Muscle of leg (tissue), 11 donors: ENCODE measurements around the gene TAGAP. TPM values are rescaled to one million over a fixed set of nuclear protein-coding genes. Genes with fewer than 3 reads are reported as not detected.

ENCODE experiments used
- DNase-seq: peaks from one replicate; pipeline ENCODE4 v3.0.0; 2013
- H3K27ac ChIP-seq: one replicate; pipeline ENCODE4 v1.5.1; 2013; ENCODE audit warnings: mild to moderate bottlenecking, low read length, control low read depth
- H3K27me3 ChIP-seq: one replicate; pipeline ENCODE4 v1.6.1; 2013; ENCODE audit warnings: low read length; ENCODE audit not compliant: control insufficient read depth, insufficient read depth
- H3K36me3 ChIP-seq: one replicate; pipeline ENCODE4 v1.6.1; 2013; ENCODE audit warnings: low read length; ENCODE audit not compliant: control insufficient read depth, insufficient read depth
- H3K4me1 ChIP-seq: one replicate; pipeline ENCODE4 v1.6.1; 2013; ENCODE audit warnings: low read length; ENCODE audit not compliant: control insufficient read depth, insufficient read depth
- H3K4me3 ChIP-seq: one replicate; pipeline ENCODE4 v1.5.1; 2013; ENCODE audit warnings: low read length, control low read depth
- H3K9me3 ChIP-seq: replicated peaks from 2 replicates; pipeline ENCODE4 v1.6.1; 2013; ENCODE audit warnings: low read depth, low read length; ENCODE audit not compliant: control insufficient read depth
- WGBS: methylation state at CpG from one replicate; pipeline ENCODE4 v1.1.5; 2013; ENCODE audit warnings: missing lambda C conversion rate; ENCODE audit not compliant: insufficient coverage; 5-methylcytosine and 5-hydroxymethylcytosine counted together
- polyA plus RNA-seq, 8 donors: library from polyadenylated mRNA; unstranded; fragments of 120-200 nt; gene quantifications; one replicate each; pipeline versions ENCODE4 v1.2.1 to v1.2.3, GENCODE V29; 2013; ENCODE audit warnings: inconsistent platforms in 1 of 8, low replicate concordance in 1 of 8; ENCODE audit not compliant: insufficient read length in 8 of 8, insufficient read depth in 1 of 8
- total RNA-seq: library from RNA; stranded (reverse); fragments of 120-200 nt; gene quantifications from one replicate; pipeline ENCODE4 v1.2.4, GENCODE V29; 2013

TAGAP gene
- total and polyA plus RNA-seq, 9 donors: 0.66 to 1.7 (median 0.83) TPM

- no peak for DNase-seq
- no peaks in the 10 kb centered on the region for H3K9me3 ChIP-seq
- WGBS: 86% methylated on average over 6 of the region's 10 CpGs
- H3K4me3 ChIP-seq: no peak overlapping the region
- peak overlapping the region; percentile 37 for H3K27ac ChIP-seq
- H3K27me3 ChIP-seq: peaks cover 4% of the 10 kb centered on the region
- H3K4me1 ChIP-seq: peaks cover 3% of the 10 kb centered on the region
- no peaks in the 10 kb centered on the region for H3K36me3 ChIP-seq
Observed at GRCh38 chr6:159061805-159062563, 17.2 kb upstream of the TAGAP start.

GRCh38 chr6:159061146-159061545 lies 16.4 kb upstream of the TAGAP start:
- DNase-seq: no peak
- Histone ChIP-seq H3K36me3 (no peaks in the 10 kb centered on the region), H3K4me1 (peaks cover 3% of the 10 kb centered on the region), H3K9me3 (no peaks in the 10 kb centered on the region), H3K27me3 (peaks cover 4% of the 10 kb centered on the region), H3K27ac (no peak overlapping the region), H3K4me3 (no peak overlapping the region)
- WGBS: 89% methylated on average over 6 of the region's 7 CpGs

GRCh38 chr6:159059885-159060506 lies 15.2 kb upstream of the TAGAP start:
- DNase-seq: no peak
- no peaks in the 10 kb centered on the region for H3K36me3 ChIP-seq
- peaks cover 3% of the 10 kb centered on the region for H3K4me1 ChIP-seq
- H3K27ac ChIP-seq: no peak overlapping the region
- WGBS: 84% methylated on average over 2 of the region's 7 CpGs
- H3K27me3 ChIP-seq: peaks cover 4% of the 10 kb centered on the region
- no peak overlapping the region for H3K4me3 ChIP-seq
- no peaks in the 10 kb centered on the region for H3K9me3 ChIP-seq

GRCh38 chr6:159059141-159059540 lies 14.3 kb upstream of the TAGAP start:
- no CpG with 5 or more reads among the region's 3 CpGs for WGBS

GRCh38 chr6:159056899-159057298 lies 12.1 kb upstream of the TAGAP start:
- H3K9me3 ChIP-seq: no peaks in the 10 kb centered on the region
- H3K4me1 ChIP-seq: no peaks in the 10 kb centered on the region
- no peak for DNase-seq
- H3K4me3 ChIP-seq: no peak overlapping the region
- peaks cover 2% of the 10 kb centered on the region for H3K27me3 ChIP-seq
- 67% methylated on average over 3 of the region's 6 CpGs for WGBS
- no peak overlapping the region for H3K27ac ChIP-seq
- H3K36me3 ChIP-seq: no peaks in the 10 kb centered on the region

More at GRCh38 chr6:159059141-159059540, 14.3 kb upstream of the TAGAP start:
- no peaks in the 10 kb centered on the region for H3K36me3 ChIP-seq
- H3K4me3 ChIP-seq: no peak overlapping the region
- H3K4me1 ChIP-seq: peaks cover 3% of the 10 kb centered on the region
- no peak overlapping the region for H3K27ac ChIP-seq
- no peak for DNase-seq
- H3K27me3 ChIP-seq: peaks cover 4% of the 10 kb centered on the region
- no peaks in the 10 kb centered on the region for H3K9me3 ChIP-seq

- H3K27me3 ChIP-seq: peaks cover 2% of the 10 kb centered on the region
- 0% methylated on average over 1 of the region's 2 CpGs for WGBS
Observed at GRCh38 chr6:159056432-159056831, 11.6 kb upstream of the TAGAP start.

GRCh38 chr6:159056003-159056402 lies 11.2 kb upstream of the TAGAP start:
- Histone ChIP-seq H3K36me3 (no peaks in the 10 kb centered on the region), H3K4me3 (no peak overlapping the region), H3K27ac (no peak overlapping the region), H3K9me3 (no peaks in the 10 kb centered on the region), H3K4me1 (no peaks in the 10 kb centered on the region), H3K27me3 (peaks cover 2% of the 10 kb centered on the region)
- peak; percentile 42 for DNase-seq
- WGBS: no CpG with 5 or more reads among the region's 3 CpGs

More at GRCh38 chr6:159056432-159056831, 11.6 kb upstream of the TAGAP start:
- Histone ChIP-seq H3K4me3 (no peak overlapping the region), H3K9me3 (no peaks in the 10 kb centered on the region), H3K36me3 (no peaks in the 10 kb centered on the region), H3K4me1 (no peaks in the 10 kb centered on the region), H3K27ac (no peak overlapping the region)
- DNase-seq: no peak

GRCh38 chr6:159053781-159054398 lies 9.1 kb upstream of the TAGAP start:
- WGBS: 93% methylated on average over 6 of the region's 12 CpGs
- H3K9me3 ChIP-seq: no peaks in the 10 kb centered on the region
- no peak overlapping the region for H3K27ac ChIP-seq
- H3K4me3 ChIP-seq: no peak overlapping the region
- no peak for DNase-seq
- H3K27me3 ChIP-seq: peaks cover 2% of the 10 kb centered on the region
- no peaks in the 10 kb centered on the region for H3K36me3 ChIP-seq
- no peaks in the 10 kb centered on the region for H3K4me1 ChIP-seq

GRCh38 chr6:159052720-159053119 lies 7.9 kb upstream of the TAGAP start:
- WGBS: no CpG with 5 or more reads among the region's 3 CpGs
- DNase-seq: no peak
- no peaks in the 10 kb centered on the region for H3K9me3 ChIP-seq
- H3K27me3 ChIP-seq: peaks cover 2% of the 10 kb centered on the region
- no peaks in the 10 kb centered on the region for H3K36me3 ChIP-seq
- no peak overlapping the region for H3K4me3 ChIP-seq
- no peaks in the 10 kb centered on the region for H3K4me1 ChIP-seq
- no peak overlapping the region for H3K27ac ChIP-seq

GRCh38 chr6:159047891-159048685 lies 3.3 kb upstream of the TAGAP start:
- Histone ChIP-seq H3K27ac (no peak overlapping the region), H3K4me3 (no peak overlapping the region), H3K27me3 (no peaks in the 10 kb centered on the region), H3K4me1 (peaks cover 3% of the 10 kb centered on the region), H3K36me3 (no peaks in the 10 kb centered on the region), H3K9me3 (no peaks in the 10 kb centered on the region)
- DNase-seq: peak; percentile 40
- 62% methylated on average over 4 of the region's 10 CpGs for WGBS
